Measurements from ENCODE around the gene PRKCZ.

Gene PRKCZ

GRCh38 chr1:2155788-2156187 lies 105.6 kb downstream of the PRKCZ start:
- TF ChIP-seq CTCF (IDR thresholded peaks at IDR 0.05; ENCODE audit: low read depth, low read length), result no peak
- TF ChIP-seq MYC (IDR thresholded peaks at IDR 0.05; ENCODE audit: low read depth, low read length), result no peak
- TF ChIP-seq POLR2A (IDR thresholded peaks at IDR 0.05; ENCODE audit: extremely low read depth, insufficient read length), result no peak
- TF ChIP-seq MAX (IDR thresholded peaks at IDR 0.05; ENCODE audit: low read depth, low read length), result no peak
- DNase-seq (ENCODE audit: low read depth), result no peak
- no peak overlapping the region for H3K4me3 ChIP-seq (ENCODE audit: low read depth, low read length)

GRCh38 chr1:2156866-2157265 lies 106.7 kb downstream of the PRKCZ start:
- DNase-seq (ENCODE audit: low read depth), result no peak
- TF ChIP-seq MAX (IDR thresholded peaks at IDR 0.05; ENCODE audit: low read depth, low read length) (no peak), POLR2A (IDR thresholded peaks at IDR 0.05; ENCODE audit: extremely low read depth, insufficient read length) (no peak)

GRCh38 chr1:2157856-2158255 lies 107.6 kb downstream of the PRKCZ start:
- TF ChIP-seq MYC (IDR thresholded peaks at IDR 0.05; ENCODE audit: low read depth, low read length) (no peak), CTCF (IDR thresholded peaks at IDR 0.05; ENCODE audit: low read depth, low read length) (no peak), MAX (IDR thresholded peaks at IDR 0.05; ENCODE audit: low read depth, low read length) (no peak), POLR2A (IDR thresholded peaks at IDR 0.05; ENCODE audit: extremely low read depth, insufficient read length) (no peak)

More at GRCh38 chr1:2156866-2157265, 106.7 kb downstream of the PRKCZ start:
- H3K4me3 ChIP-seq (ENCODE audit: low read depth, low read length), result no peak overlapping the region

GRCh38 chr1:2158272-2158671 lies 108.1 kb downstream of the PRKCZ start:
- no peak for DNase-seq (ENCODE audit: low read depth)
- no peak overlapping the region for H3K4me3 ChIP-seq (ENCODE audit: low read depth, low read length)
- TF ChIP-seq MYC (IDR thresholded peaks at IDR 0.05; ENCODE audit: low read depth, low read length) (no peak), CTCF (IDR thresholded peaks at IDR 0.05; ENCODE audit: low read depth, low read length) (no peak), POLR2A (IDR thresholded peaks at IDR 0.05; ENCODE audit: extremely low read depth, insufficient read length) (no peak), MAX (IDR thresholded peaks at IDR 0.05; ENCODE audit: low read depth, low read length) (no peak)

More at GRCh38 chr1:2157856-2158255, 107.6 kb downstream of the PRKCZ start:
- DNase-seq (ENCODE audit: low read depth), result no peak
- H3K4me3 ChIP-seq (ENCODE audit: low read depth, low read length), result no peak overlapping the region

GRCh38 chr1:2159124-2159523 lies 108.9 kb downstream of the PRKCZ start:
- H3K4me3 ChIP-seq (ENCODE audit: low read depth, low read length), result no peak overlapping the region
- no peak for TF ChIP-seq POLR2A (IDR thresholded peaks at IDR 0.05; ENCODE audit: extremely low read depth, insufficient read length)
- no peak for TF ChIP-seq CTCF (IDR thresholded peaks at IDR 0.05; ENCODE audit: low read depth, low read length)
- TF ChIP-seq MYC (IDR thresholded peaks at IDR 0.05; ENCODE audit: low read depth, low read length), result no peak
- TF ChIP-seq MAX (IDR thresholded peaks at IDR 0.05; ENCODE audit: low read depth, low read length), result no peak
- peak; percentile 48 for DNase-seq (ENCODE audit: low read depth)

- DNase-seq (ENCODE audit: low read depth), result peak; percentile 31
- TF ChIP-seq POLR2A (IDR thresholded peaks at IDR 0.05; ENCODE audit: extremely low read depth, insufficient read length), result no peak
- TF ChIP-seq MAX (IDR thresholded peaks at IDR 0.05; ENCODE audit: low read depth, low read length), result no peak
- no peak for TF ChIP-seq CTCF (IDR thresholded peaks at IDR 0.05; ENCODE audit: low read depth, low read length)
- TF ChIP-seq MYC (IDR thresholded peaks at IDR 0.05; ENCODE audit: low read depth, low read length), result no peak
- no peak overlapping the region for H3K4me3 ChIP-seq (ENCODE audit: low read depth, low read length)
Measured at GRCh38 chr1:2160451-2161300, 110.5 kb downstream of the PRKCZ start.

All from NB4 (cell line).